Tibial nerve (tissue), 4 donors: ENCODE data around the gene EML1. TPM values are rescaled to one million over a fixed set of nuclear protein-coding genes. Genes with fewer than 3 reads are reported as not detected.

Experiments
- DNase-seq, 2 donors: peaks; one replicate each; pipeline ENCODE4 v3.0.0-alpha.2; 2019; ENCODE audit warnings: low spot score in 2 of 2
- H3K27ac ChIP-seq, 4 donors: fragments of 200-600 bp; sonication (generic) in 3 of 4; one replicate each; pipeline ENCODE4 v1.5.1; 2017 to 2019; ENCODE audit warnings: mild to moderate bottlenecking in 1 of 4
- H3K27me3 ChIP-seq, 2 donors: fragments of 200-600 bp; sonication (generic) in 1 of 2; one replicate each; pipeline versions ENCODE4 v1.5.1 to v1.6.0; 2017 to 2019
- H3K36me3 ChIP-seq, 3 donors: fragments of 200-600 bp; sonication (generic); one replicate each; pipeline ENCODE4 v1.5.1; 2018 to 2019
- H3K4me1 ChIP-seq, 4 donors: fragments of 200-600 bp; sonication (generic) in 3 of 4; one replicate each; pipeline ENCODE4 v1.5.1; 2017 to 2019
- H3K4me3 ChIP-seq, 4 donors: fragments of 200-600 bp; sonication (generic) in 3 of 4; one replicate each; pipeline ENCODE4 v1.5.1; 2017 to 2019; ENCODE audit warnings: mild to moderate bottlenecking in 1 of 4, moderate library complexity in 1 of 4
- H3K9me3 ChIP-seq, 4 donors: fragments of 200-600 bp; sonication (generic) in 3 of 4; one replicate each; pipeline ENCODE4 v1.5.1; 2017 to 2019
- EP300 ChIP-seq, 2 donors: sonication (generic); formaldehyde crosslinking; IDR thresholded peaks; one replicate each; pipeline ENCODE4 v1.6.1; 2017; ENCODE audit warnings: antibody characterized with exemption in 2 of 2, mild to moderate bottlenecking in 1 of 2
- POLR2A ChIP-seq, 2 donors: fragments of 450-650 bp; IDR thresholded peaks; one replicate each; pipeline ENCODE4 v1.6.1; 2017; ENCODE audit warnings: antibody characterized with exemption in 2 of 2, mild to moderate bottlenecking in 2 of 2, moderate library complexity in 2 of 2
- WGBS, 2 donors: methylation state at CpG; one replicate each; pipeline ENCODE4 v1.1.5; 2018; 5-methylcytosine and 5-hydroxymethylcytosine counted together
- total RNA-seq, 4 donors: library from RNA; depleted of rRNA; stranded (reverse); fragments of >200 nt; gene quantifications; one replicate each; pipeline ENCODE4 v1.1.0, GENCODE V29; 2016
- TF ChIP-seq, protein P1 (sequence below), 5 experiments: fragments of 200-600 bp in 3 of 5; fragments of 450-650 bp in 2 of 5; sonication (generic) in 3 of 5; IDR thresholded peaks; one replicate each; pipeline ENCODE4 v1.5.1; 2016 to 2019; ENCODE audit warnings: antibody characterized with exemption in 5 of 5, mild to moderate bottlenecking in 3 of 5, moderate library complexity in 2 of 5

Gene EML1
- total RNA-seq, 4 donors from 2014 or later: 32.4 to 82.8 (median 55.2) TPM

DNA sequence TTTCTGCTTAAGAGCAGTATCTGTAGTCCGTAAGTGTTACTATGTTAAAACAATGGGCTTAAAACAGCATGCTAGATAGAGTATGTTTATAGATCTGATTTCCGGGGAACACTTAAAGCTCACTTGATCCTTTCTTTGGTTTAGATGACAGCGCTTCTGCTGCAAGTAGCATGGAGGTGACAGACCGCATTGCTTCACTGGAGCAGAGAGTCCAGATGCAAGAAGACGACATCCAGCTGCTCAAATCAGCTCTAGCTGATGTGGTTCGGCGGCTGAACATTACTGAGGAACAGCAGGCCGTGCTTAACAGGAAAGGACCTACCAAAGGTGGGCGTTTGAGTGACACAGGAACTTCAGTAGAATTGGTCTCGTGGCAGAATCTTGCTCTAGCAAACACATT lies 57.5 kb downstream of the EML1 start:
- TF ChIP-seq EP300 (IDR thresholded peaks at IDR 0.05) (no peak), POLR2A (IDR thresholded peaks at IDR 0.05) (no peak)
- TF ChIP-seq, protein P1, sequence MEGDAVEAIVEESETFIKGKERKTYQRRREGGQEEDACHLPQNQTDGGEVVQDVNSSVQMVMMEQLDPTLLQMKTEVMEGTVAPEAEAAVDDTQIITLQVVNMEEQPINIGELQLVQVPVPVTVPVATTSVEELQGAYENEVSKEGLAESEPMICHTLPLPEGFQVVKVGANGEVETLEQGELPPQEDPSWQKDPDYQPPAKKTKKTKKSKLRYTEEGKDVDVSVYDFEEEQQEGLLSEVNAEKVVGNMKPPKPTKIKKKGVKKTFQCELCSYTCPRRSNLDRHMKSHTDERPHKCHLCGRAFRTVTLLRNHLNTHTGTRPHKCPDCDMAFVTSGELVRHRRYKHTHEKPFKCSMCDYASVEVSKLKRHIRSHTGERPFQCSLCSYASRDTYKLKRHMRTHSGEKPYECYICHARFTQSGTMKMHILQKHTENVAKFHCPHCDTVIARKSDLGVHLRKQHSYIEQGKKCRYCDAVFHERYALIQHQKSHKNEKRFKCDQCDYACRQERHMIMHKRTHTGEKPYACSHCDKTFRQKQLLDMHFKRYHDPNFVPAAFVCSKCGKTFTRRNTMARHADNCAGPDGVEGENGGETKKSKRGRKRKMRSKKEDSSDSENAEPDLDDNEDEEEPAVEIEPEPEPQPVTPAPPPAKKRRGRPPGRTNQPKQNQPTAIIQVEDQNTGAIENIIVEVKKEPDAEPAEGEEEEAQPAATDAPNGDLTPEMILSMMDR (IDR thresholded peaks at IDR 0.05): no peak
- Histone ChIP-seq H3K27me3 (no peaks in the 10 kb centered on the region), H3K36me3 (peaks cover 0 to 8% (median 0%) of the 10 kb centered on the region in 3 donors), H3K27ac (no peak overlapping the region), H3K4me3 (no peak overlapping the region), H3K9me3 (peaks cover 0 to 15% (median 5%) of the 10 kb centered on the region in 4 donors), H3K4me1 (peaks cover 0 to 24% (median 0%) of the 10 kb centered on the region in 4 donors)
- 95 to 96% methylated on average over 10 of the region's 10 CpGs for WGBS, 2 donors
- DNase-seq: no peak

DNA sequence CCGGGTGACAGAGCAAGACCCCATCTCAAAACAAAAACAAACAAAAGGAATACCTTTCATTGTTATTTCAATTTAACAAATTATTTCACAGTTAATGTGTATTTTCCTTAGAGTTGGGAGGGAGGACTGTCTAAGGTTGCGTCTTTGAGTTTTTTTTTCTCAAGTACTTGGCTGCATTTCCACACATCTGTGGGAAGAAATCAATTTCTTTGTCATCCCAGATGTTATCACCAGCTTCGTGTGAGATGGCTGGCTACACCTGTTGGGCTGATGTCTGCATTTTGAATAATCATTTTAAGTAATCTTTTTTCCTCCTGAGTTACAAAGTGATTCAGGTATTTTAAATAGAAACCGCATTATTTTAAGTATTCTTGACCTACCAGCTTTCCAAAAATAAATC lies 59.4 kb downstream of the EML1 start:
- WGBS, 2 donors: 61 to 62% methylated on average over 4 of the region's 4 CpGs
- H3K27ac ChIP-seq: no peak overlapping the region
- TF ChIP-seq, protein P1 (IDR thresholded peaks at IDR 0.05): no peak
- TF ChIP-seq POLR2A (IDR thresholded peaks at IDR 0.05) (no peak), EP300 (IDR thresholded peaks at IDR 0.05) (no peak)
- H3K4me3 ChIP-seq: no peak overlapping the region
- peaks cover 0 to 28% (median 0%) of the 10 kb centered on the region in 4 donors for H3K4me1 ChIP-seq
- no peaks in the 10 kb centered on the region for H3K27me3 ChIP-seq
- DNase-seq: no peak
- H3K36me3 ChIP-seq: peaks cover 0 to 8% (median 0%) of the 10 kb centered on the region in 3 donors
- H3K9me3 ChIP-seq: peaks cover 0 to under 1% (median 0%) of the 10 kb centered on the region in 4 donors

DNA sequence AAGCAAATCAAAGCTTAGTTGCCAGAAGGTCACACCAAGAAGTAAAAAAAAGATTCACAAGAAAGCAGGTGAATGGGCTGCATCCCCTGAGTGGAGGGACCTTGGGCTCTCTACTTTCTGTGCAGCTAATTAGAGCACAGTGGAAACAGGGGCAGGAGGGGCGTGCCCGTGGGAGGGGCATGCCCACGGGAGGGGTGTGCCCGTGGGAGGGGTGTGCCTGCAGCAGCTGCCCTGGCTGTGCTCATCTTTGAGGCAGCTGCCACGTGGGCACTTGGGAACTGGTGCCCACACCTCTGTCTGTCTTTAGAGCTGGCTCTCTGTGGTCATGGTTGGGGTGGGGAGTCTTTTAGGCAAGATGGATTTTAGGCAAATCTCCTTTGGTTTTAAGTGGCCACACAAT lies 60.0 kb downstream of the EML1 start:
- TF ChIP-seq, protein P1 (IDR thresholded peaks at IDR 0.05): no peak
- TF ChIP-seq POLR2A (IDR thresholded peaks at IDR 0.05): no peak
- no peak for TF ChIP-seq EP300 (IDR thresholded peaks at IDR 0.05)
- Histone ChIP-seq H3K27ac (no peak overlapping the region), H3K9me3 (no peaks in the 10 kb centered on the region), H3K36me3 (peaks cover 0 to 9% (median 0%) of the 10 kb centered on the region in 3 donors), H3K27me3 (no peaks in the 10 kb centered on the region), H3K4me3 (no peak overlapping the region), H3K4me1 (peaks cover 0 to 28% (median 0%) of the 10 kb centered on the region in 4 donors)
- no peak for DNase-seq
- 37 to 38% methylated on average over 5 of the region's 5 CpGs for WGBS, 2 donors

DNA sequence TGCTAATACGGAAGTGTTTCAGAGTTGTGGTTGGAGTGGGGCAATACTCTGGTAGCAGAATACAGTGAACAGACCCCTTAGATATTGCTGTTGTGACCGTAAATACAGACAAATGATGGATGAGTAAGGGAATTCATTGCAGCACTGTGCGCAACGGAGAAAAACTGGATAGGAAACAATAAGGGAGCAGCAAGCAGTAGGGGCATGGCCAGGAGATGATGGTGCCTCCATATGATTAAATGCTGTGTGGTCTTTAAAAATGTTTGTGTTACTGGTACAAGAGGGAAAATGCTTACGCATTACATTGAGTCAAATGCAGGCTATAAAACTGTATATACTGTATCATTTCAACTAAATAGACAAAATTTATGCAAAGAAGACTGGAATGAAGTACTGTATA lies 61.6 kb downstream of the EML1 start:
- no peaks in the 10 kb centered on the region for H3K27me3 ChIP-seq
- no peaks in the 10 kb centered on the region for H3K9me3 ChIP-seq
- TF ChIP-seq POLR2A (IDR thresholded peaks at IDR 0.05) (no peak), EP300 (IDR thresholded peaks at IDR 0.05) (no peak)
- TF ChIP-seq, protein P1 (IDR thresholded peaks at IDR 0.05): no peak
- DNase-seq: no peak
- no peak overlapping the region for H3K4me3 ChIP-seq
- H3K36me3 ChIP-seq: peaks cover 0 to 17% (median 0%) of the 10 kb centered on the region in 3 donors
- peaks cover 0 to 28% (median 0%) of the 10 kb centered on the region in 4 donors for H3K4me1 ChIP-seq
- peak overlapping the region in 1 of 4 donors; percentile 11 for H3K27ac ChIP-seq
- 26 to 54% methylated on average over 5 of the region's 5 CpGs for WGBS, 2 donors

DNA sequence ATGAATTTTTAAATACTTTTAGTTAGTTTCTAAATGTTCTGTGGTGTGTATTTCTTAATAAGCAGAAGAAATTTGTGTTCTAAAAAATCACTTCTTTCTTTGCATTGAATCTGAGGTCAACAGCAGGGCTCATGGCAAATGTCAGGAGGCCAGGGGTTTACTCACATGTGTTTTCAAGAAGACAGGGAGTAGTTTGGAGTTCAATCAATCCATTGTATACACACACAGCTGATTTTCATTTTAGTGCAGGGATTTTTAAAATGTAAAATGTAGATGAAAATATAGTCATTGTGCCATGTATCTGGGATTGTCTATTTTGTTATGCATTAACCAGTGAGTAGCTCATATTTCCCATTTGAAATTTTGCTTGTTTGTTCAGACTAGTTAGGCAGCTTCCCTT lies 62.1 kb downstream of the EML1 start:
- DNase-seq: no peak
- Histone ChIP-seq H3K4me1 (peaks cover 0 to 28% (median 0%) of the 10 kb centered on the region in 4 donors), H3K27me3 (no peaks in the 10 kb centered on the region), H3K9me3 (no peaks in the 10 kb centered on the region), H3K27ac (peak overlapping the region in 1 of 4 donors; percentile 11), H3K36me3 (peaks cover 0 to 17% (median 0%) of the 10 kb centered on the region in 3 donors), H3K4me3 (no peak overlapping the region)
- TF ChIP-seq, protein P1 (IDR thresholded peaks at IDR 0.05): no peak
- TF ChIP-seq EP300 (IDR thresholded peaks at IDR 0.05): no peak
- TF ChIP-seq POLR2A (IDR thresholded peaks at IDR 0.05): no peak
